ENCODE results near the gene TH.

Gene TH

GRCh38 chr11:2208691-2209369 is 37.2 kb upstream of the TH start:
- FAIRE-seq: no peak

DNA sequence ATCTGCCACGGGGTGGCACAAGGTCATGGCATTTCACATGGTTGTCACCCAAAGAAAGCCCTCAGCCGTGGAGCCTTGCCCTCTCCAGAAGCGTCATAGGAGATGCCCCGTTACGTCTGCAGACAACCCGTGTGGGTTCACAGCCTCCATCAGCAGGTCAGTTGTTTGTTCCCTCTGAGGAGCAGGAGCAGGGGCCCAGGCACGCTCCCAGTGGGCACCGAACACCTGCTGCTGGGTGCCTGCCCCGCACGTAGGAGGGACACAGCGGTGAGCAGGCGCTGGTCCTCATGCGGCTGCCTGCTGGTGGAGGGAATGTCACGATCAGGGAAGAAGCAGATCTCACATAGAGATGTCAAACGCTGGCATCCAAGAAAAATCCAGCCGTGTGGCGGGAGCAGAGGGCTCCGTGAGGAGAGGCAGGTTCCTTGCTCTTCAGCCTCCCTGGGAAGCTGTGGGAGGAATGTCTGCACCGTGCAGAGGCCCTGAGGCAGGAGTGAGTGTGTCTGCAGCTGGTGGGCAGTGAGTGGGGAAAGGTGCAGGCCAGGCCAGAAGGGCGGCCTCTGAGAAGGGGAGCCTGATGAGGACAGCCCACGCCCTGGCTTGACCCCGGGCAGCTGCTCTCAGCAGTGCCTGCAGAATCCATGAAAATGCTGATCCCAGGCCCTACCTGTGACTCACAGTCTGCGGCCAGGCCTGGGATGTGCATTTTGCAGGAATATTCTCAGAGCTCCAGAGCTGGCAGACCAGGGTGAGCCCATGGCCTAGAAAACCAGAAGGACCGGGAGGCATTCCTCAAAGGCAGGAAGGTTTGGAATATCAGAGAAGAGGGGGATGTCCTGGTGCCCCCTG is 36.4 kb upstream of the TH start:
- no peak for FAIRE-seq

GRCh38 chr11:2207212-2207611 is 35.6 kb upstream of the TH start:
- FAIRE-seq: no peak

DNA sequence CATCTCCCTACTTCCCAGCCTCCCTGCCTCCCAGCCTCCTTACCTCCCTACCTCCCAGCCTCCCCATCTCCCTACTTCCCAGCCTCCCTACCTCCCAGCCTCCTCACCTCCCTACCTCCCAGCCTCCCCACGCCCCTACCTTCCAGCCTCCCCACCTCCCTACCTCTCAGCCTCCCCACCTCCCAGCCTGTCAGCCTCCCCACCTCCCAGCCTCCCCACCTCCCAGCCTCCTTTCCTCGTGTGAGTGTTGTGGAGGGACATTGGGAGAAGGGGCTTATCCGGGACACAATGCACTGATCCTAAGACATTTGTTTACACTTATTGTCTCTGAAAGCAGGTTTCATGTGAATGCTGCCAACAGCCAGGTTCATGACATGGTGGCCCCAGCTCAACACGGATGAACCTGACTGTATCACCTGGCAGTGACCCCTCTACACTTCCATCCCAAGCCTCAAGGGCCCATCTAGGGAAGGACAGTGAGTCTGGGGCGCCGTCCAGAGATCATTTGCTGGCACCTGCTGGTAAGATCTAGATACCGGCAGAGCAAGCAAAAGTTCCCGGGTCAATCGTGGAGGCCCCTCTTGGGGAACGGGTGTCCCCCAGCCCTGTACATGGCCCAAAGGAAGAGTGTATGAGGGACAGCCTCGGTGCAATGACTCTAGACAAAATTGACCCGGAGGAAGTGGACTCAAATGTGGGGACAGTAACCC is 34.5 kb upstream of the TH start:
- no peak for FAIRE-seq

DNA sequence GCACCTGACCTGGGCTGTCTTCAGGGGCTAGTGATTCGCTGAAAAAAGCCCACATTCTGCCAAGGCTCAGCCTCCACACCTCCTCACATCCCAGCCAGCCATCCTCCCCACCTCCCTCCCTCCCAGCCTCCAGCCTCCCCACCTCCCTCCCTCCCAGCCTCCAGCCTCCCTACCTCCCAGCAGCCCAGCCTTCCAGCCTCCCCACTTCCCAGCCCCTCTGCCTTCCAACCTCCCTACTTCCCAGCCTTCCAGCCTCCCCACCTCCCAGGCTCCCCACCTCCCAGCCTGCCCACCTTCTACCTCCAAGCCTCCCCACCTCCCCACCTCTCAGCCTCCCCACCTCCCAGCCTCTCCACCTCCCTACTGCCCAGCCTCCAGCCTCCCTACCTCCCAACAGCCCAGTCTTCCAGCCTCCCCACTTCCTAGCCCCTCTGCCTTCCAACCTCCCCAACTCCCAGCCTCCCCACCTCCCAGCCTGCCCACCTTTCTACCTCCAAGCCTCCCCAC is 33.7 kb upstream of the TH start:
- FAIRE-seq: no peak

DNA sequence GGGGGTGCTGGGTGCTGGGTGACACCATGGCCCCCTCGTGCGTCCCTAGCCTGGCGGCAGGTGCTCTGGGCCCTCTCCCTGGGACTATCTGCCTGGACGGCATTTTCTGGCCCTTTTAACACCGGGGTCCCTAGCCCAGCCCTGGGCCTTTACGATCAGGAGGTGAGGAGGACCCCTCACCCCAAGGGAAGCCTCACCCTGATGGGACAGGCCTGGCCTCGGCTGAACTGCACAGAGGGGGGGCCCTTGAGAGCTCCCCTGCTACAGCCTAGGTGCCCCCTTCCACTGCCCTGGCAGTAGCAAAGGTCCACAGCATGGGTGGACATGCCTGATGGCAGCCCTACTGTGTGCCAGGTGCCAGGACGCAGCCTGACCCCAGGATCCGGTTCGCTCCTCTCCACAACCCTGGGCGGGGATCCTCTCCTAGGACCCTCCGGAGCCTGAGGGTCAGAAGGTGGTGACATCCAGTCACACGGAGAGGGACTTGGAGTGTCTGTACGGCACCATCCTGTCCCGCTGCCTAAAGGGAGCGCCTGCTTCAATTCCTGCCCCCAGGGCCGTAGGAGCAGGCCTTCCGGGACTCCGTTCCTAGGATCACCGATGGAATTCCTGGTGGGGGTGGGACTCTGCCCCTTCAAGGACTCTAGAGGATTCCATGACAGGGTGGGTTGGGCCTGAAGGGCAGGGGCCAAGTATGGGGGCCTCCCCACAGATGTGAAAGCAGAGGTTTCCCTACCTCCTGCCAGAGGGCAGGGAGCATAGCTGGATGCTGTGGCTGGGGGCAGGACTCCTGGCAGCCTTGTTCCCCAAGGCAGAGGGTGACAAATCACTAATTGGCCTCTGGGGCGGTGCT is 33.0 kb upstream of the TH start:
- no peak for FAIRE-seq

GRCh38 chr11:2203440-2204259 is 32.0 kb upstream of the TH start:
- FAIRE-seq: no peak

GRCh38 chr11:2202900-2203439 is 31.4 kb upstream of the TH start:
- FAIRE-seq: no peak

GRCh38 chr11:2202071-2202899 is 30.7 kb upstream of the TH start:
- FAIRE-seq: no peak

GRCh38 chr11:2201542-2201941 is 29.9 kb upstream of the TH start:
- no peak for FAIRE-seq

- FAIRE-seq: no peak
Observed at GRCh38 chr11:2200957-2201519, 29.4 kb upstream of the TH start.

- FAIRE-seq: no peak
Observed at GRCh38 chr11:2200536-2200935, 28.9 kb upstream of the TH start.

DNA sequence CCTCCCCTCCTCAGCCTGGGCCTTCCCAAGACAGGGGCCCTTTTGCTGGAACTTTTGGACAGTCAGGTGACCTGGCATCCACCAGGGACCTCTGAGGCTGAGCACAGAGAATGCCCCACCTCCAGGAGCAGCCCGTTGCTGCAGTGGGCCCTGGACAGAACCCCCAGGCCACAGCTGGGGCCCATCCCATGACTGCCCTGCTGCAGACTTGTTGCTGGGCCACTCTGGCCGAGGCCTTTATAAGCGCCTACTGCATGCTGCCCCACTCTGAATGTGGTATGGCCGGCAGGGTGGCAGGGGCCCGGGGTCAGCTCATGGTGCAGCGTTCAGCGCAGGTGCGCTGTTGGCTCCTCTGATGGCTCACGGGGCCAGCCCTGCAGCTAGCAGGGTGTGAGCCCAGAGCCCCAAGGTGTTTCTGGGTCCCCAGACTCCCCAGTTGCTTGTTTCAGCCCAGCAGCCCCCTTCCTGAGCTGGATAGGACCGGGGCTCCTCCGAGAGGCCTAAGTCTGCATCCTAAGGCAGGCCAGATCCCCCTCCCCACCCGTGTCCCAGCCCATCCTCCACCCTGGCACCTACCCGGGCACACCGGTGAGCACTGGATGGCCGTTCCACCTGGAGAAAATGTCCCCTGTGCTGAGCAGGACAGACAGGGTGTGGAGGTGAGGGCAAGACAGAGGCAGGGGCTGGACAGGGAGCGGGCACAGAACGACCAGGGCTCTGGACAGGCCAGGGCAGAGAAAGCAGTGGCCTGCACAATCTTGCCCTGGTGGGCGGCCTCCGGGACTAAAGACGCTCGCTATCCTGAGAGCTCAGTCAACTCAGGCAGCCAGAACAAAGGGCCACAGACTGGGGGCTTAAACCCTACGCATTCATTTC is 28.1 kb upstream of the TH start:
- FAIRE-seq: no peak

GRCh38 chr11:2198621-2199365 is 27.2 kb upstream of the TH start:
- no peak for FAIRE-seq

GRCh38 chr11:2197771-2198520 is 26.3 kb upstream of the TH start:
- FAIRE-seq: no peak

GRCh38 chr11:2196970-2197770 is 25.6 kb upstream of the TH start:
- FAIRE-seq: no peak

- no peak for FAIRE-seq
Observed at GRCh38 chr11:2195756-2196088, 24.1 kb upstream of the TH start.

Measured in G401.6 (cell line).